ENCODE data around the gene HAO2. TPM values are rescaled to one million over a fixed set of nuclear protein-coding genes. Genes with fewer than 3 reads are reported as not detected.

The HAO2 gene
- total RNA-seq, 2 donors from 2014 or later = not detected

DNA sequence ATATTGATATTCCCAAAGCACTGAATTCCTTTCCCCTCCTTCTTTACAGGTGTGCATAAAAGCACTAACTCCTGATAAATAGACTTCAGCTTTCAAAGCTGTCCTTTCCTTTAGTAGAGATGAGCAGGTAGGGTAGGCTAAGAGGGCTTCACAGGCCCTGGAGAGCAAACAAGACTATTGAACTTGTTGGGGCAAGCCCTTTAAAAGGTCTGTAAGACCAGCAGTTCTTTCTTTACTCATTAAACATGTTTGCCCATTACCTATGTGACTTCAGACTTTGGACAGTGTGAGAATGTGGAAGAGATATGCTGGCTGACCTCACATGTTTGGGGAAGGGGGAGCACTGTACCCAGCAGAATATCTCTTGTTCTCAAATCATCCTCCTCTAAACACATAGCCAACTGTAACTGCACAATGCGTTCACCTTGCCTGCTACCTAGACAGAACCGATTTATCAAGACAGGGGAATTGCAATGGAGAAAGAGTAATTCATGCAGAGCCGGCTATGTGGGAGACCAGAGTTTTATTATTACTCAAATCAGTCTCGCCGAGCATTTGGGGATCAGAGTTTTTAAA is 27.1 kb upstream of the HAO2 start:
- Histone ChIP-seq H3K9ac (ENCODE audit: extremely low read depth, low read length, poor library complexity, severe bottlenecking) (no peak overlapping the region), H3K36me3 (ENCODE audit: control insufficient read depth, insufficient read depth, low read length) (no peaks in the 10 kb centered on the region), H3K9me3 (ENCODE audit: control insufficient read depth, low read length) (peaks cover 13% of the 10 kb centered on the region), H3K4me3 (ENCODE audit: low read length) (no peak overlapping the region), H3K27ac (ENCODE audit: low read depth, low read length) (no peak overlapping the region), H3K27me3 (ENCODE audit: control insufficient read depth, insufficient read depth, low read length, poor library complexity, severe bottlenecking) (no peaks in the 10 kb centered on the region), H3K4me1 (ENCODE audit: control insufficient read depth, insufficient read depth, low read length) (no peaks in the 10 kb centered on the region)
- no peaks in the 10 kb centered on the region for H3K27me3 Mint-ChIP-seq (ENCODE audit: insufficient read depth)
- peak overlapping the region; percentile 57 for H3K27ac Mint-ChIP-seq
- peaks cover 15% of the 10 kb centered on the region for H3K9me3 Mint-ChIP-seq
- peaks cover 2% of the 10 kb centered on the region for H3K36me3 Mint-ChIP-seq (ENCODE audit: low read depth)
- TF ChIP-seq, protein P1, sequence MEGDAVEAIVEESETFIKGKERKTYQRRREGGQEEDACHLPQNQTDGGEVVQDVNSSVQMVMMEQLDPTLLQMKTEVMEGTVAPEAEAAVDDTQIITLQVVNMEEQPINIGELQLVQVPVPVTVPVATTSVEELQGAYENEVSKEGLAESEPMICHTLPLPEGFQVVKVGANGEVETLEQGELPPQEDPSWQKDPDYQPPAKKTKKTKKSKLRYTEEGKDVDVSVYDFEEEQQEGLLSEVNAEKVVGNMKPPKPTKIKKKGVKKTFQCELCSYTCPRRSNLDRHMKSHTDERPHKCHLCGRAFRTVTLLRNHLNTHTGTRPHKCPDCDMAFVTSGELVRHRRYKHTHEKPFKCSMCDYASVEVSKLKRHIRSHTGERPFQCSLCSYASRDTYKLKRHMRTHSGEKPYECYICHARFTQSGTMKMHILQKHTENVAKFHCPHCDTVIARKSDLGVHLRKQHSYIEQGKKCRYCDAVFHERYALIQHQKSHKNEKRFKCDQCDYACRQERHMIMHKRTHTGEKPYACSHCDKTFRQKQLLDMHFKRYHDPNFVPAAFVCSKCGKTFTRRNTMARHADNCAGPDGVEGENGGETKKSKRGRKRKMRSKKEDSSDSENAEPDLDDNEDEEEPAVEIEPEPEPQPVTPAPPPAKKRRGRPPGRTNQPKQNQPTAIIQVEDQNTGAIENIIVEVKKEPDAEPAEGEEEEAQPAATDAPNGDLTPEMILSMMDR (conservative IDR thresholded peaks at IDR 0.05) = no peak
- 72 to 86% methylated on average over 2 to 5 of the region's 5 CpGs for WGBS, 2 experiments (ENCODE audit: insufficient coverage in 1 of 2, insufficient read length in 1 of 2)
- H3K4me1 Mint-ChIP-seq = peaks cover 32% of the 10 kb centered on the region
- DNase-seq = no peak
- H3K4me3 Mint-ChIP-seq = no peak overlapping the region

DNA sequence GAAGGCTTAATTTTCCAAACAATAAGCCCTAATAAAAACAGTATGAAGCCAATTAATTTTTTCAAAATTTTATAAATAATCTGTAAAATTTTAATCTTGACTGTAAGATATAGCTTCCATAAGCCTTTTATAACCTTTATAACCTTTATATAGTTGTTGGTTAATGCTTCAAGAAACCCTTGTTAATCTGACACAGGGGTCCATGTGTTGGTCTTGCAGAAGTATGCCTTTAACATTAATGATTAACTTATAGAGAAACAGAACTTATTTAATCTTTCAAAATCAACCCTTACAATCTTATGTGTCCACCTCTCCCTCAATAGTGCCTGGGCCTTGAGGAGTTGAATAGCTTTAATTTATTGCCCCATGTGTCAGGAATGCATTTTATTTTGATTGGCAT is 23.2 kb upstream of the HAO2 start:
- H3K27ac Mint-ChIP-seq = no peak overlapping the region
- H3K27me3 Mint-ChIP-seq (ENCODE audit: insufficient read depth) = no peaks in the 10 kb centered on the region
- Histone ChIP-seq H3K36me3 (ENCODE audit: control insufficient read depth, insufficient read depth, low read length) (no peaks in the 10 kb centered on the region), H3K27me3 (ENCODE audit: control insufficient read depth, insufficient read depth, low read length, poor library complexity, severe bottlenecking) (no peaks in the 10 kb centered on the region), H3K27ac (ENCODE audit: low read depth, low read length) (no peak overlapping the region), H3K9me3 (ENCODE audit: control insufficient read depth, low read length) (peaks cover 13% of the 10 kb centered on the region), H3K9ac (ENCODE audit: extremely low read depth, low read length, poor library complexity, severe bottlenecking) (no peak overlapping the region), H3K4me3 (ENCODE audit: low read length) (no peak overlapping the region), H3K4me1 (ENCODE audit: control insufficient read depth, insufficient read depth, low read length) (no peaks in the 10 kb centered on the region)
- no peak for DNase-seq
- TF ChIP-seq, protein P1 (conservative IDR thresholded peaks at IDR 0.05) = no peak
- peaks cover 2% of the 10 kb centered on the region for H3K36me3 Mint-ChIP-seq (ENCODE audit: low read depth)
- H3K4me3 Mint-ChIP-seq = no peak overlapping the region
- H3K4me1 Mint-ChIP-seq = peaks cover 17% of the 10 kb centered on the region
- peaks cover 19% of the 10 kb centered on the region for H3K9me3 Mint-ChIP-seq

DNA sequence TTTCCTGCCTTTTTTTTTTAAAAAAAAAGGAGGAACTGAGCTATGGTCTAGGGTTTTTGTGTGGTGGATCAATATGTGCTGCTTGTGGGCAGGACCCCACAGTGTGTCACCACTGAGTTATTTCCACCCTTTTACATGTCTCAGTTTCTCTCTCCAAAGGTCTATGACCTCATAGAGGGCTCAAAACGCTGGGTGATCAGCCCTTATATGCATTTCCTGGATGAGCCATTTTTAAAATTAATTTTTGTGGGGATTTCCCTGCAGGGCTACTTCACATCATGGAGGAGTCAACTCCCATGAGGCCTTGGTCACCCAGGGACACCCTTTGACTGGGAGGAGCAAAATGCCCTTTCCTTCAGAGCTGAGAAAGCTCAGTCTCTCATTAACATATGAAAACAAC is 20.7 kb upstream of the HAO2 start:
- TF ChIP-seq, protein P1 (conservative IDR thresholded peaks at IDR 0.05) = no peak
- 86 to 87% methylated on average over 1 of the region's 1 CpG for WGBS, 2 experiments (ENCODE audit: insufficient coverage in 1 of 2, insufficient read length in 1 of 2)
- no peaks in the 10 kb centered on the region for H3K27me3 Mint-ChIP-seq (ENCODE audit: insufficient read depth)
- H3K27ac Mint-ChIP-seq = peak overlapping the region; percentile 4
- no peaks in the 10 kb centered on the region for H3K36me3 ChIP-seq (ENCODE audit: control insufficient read depth, insufficient read depth, low read length)
- H3K4me1 ChIP-seq (ENCODE audit: control insufficient read depth, insufficient read depth, low read length) = no peaks in the 10 kb centered on the region
- no peaks in the 10 kb centered on the region for H3K27me3 ChIP-seq (ENCODE audit: control insufficient read depth, insufficient read depth, low read length, poor library complexity, severe bottlenecking)
- H3K4me1 Mint-ChIP-seq = peaks cover under 1% of the 10 kb centered on the region
- H3K4me3 ChIP-seq (ENCODE audit: low read length) = no peak overlapping the region
- peaks cover 13% of the 10 kb centered on the region for H3K9me3 ChIP-seq (ENCODE audit: control insufficient read depth, low read length)
- no peak for DNase-seq
- peaks cover 2% of the 10 kb centered on the region for H3K36me3 Mint-ChIP-seq (ENCODE audit: low read depth)
- H3K9me3 Mint-ChIP-seq = peaks cover 19% of the 10 kb centered on the region
- no peak overlapping the region for H3K4me3 Mint-ChIP-seq
- H3K9ac ChIP-seq (ENCODE audit: extremely low read depth, low read length, poor library complexity, severe bottlenecking) = no peak overlapping the region
- H3K27ac ChIP-seq (ENCODE audit: low read depth, low read length) = no peak overlapping the region

Measured in endodermal cell (in vitro differentiated cells).